ENCODE results near the gene EFNA5. TPM values are rescaled to one million over a fixed set of nuclear protein-coding genes. Genes with fewer than 3 reads are reported as not detected.

EFNA5 gene
- total RNA-seq, 1 donor from 2014 or later, result 9.2 TPM

DNA sequence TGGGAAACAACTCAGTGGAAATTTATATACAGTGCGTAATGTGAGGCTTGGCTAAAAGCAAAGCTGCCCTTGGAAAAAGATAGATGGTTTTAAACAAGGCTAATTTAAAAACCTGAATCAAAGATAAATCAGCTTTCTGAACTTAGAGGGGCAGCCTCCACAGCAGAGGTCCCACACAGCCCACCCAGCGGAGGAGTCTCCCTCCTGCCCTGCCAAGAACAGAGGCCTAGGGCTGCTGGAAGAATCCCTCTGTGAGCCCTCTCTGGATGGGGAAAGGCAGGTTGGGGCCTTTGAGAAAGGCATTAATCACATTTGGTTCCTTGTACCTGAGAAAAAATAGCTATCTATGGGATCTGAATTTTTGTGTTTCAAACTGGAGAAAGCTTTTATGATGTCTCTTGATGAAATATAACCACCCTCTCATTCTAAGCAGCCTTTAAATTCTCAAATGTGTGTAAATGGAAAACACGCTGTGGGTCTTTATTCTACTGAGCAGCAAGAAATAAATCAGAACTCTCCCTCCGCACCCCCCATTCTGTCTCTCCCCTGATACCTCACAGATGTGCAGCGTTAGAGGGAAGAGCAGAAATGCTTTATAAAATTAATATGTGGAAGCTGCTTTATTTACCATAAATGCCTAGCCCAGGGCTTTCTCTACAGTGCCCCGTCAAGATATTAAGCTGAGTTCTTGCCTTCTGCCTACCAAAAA lies 329.2 kb downstream of the EFNA5 start:
- DNase-seq (ENCODE audit: low spot score), result no peak

DNA sequence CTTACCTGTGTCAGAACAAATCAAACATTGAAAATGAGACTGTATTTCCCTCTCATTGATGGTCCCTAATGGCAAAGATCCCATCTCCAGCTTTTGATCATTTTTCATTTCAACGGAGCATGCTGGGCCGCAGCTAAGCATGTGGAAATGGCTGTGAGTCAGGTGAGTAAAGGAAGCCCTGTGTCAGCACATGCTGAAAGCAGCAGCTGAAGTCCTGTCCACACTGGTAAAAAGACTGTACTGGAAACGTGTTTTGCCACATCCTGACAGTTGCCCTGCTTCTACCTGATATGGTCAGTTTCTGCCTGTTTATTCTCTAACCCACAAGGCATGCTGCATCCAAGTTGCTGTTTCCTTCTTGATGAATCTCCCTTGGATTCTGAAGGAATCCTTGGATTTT lies 330.1 kb downstream of the EFNA5 start:
- no peak for DNase-seq (ENCODE audit: low spot score)

DNA sequence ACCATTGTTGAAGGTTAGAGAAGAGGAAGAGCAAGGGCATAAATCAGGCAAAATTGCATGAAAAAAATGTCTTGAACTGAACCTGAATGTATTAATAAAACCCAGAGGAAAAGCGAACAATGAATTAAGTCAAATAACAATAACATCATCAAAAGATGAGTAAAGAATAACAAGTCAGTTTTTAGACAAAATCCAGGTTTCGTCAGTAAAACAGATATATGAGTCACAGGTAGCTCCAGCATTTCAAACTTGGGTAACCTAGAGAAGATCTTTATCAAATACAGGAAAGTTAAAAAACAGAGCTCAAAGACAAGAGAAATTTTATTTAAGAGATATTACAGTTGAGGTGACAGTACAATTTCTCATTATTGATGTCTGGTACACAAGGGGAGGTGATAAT lies 332.4 kb downstream of the EFNA5 start:
- no peak for DNase-seq (ENCODE audit: low spot score)

DNA sequence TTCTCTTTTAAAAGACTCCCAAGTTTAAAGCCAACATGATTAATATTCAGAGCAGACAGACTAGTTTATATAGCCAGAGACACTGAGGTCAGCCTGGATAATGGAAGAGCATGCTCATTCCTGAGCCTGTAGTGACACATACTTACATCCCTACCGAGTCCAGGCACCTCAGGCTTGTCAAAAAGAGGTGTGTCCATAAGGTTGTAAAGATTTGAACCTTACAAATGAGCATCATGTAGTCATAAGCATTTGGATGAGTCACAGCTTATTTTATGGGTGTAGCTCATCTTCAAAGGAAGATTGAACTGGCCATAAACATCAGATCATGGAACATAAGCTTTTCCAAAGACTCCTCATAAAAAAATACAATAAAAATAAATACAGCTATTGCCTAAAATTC lies 333.5 kb downstream of the EFNA5 start:
- no peak for DNase-seq (ENCODE audit: low spot score)

DNA sequence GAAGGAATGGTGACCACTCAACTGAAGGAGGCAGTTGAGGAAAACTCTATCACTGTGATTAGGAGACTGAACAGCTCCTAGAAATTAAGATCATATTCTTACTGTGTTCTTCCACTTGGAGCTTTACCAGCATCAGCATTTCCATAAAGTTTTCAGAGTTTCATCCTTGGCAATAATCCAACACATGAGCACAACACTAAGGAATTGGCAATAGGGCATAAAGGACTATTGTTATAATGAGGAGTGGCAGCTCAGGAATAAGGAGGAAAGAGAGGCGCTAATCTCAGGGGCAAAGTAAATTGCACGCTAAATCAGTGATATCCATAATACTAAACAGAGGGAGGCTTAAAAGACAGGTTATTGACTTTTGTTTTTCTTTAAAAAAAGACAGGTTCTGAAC lies 338.9 kb downstream of the EFNA5 start:
- no peak for DNase-seq (ENCODE audit: low spot score)

DNA sequence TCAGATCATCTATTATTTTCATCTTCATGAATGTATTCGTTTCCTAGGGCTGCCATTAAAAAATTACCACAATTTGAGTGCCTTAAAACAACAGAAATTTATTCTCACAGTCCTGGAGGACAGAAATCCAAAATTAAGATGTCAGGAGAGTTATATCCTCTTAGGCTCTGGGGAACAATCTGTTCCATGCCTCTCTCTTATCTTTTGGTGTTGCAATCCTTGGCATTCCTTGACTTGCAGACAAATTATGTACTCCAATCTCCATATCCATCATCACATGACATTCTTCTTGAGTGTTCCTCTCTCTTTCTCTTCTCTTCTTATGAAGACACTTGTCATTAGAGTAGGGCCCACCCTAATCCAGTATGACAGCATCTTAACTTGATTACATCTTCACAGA lies 339.4 kb downstream of the EFNA5 start:
- no peak for DNase-seq (ENCODE audit: low spot score)

DNA sequence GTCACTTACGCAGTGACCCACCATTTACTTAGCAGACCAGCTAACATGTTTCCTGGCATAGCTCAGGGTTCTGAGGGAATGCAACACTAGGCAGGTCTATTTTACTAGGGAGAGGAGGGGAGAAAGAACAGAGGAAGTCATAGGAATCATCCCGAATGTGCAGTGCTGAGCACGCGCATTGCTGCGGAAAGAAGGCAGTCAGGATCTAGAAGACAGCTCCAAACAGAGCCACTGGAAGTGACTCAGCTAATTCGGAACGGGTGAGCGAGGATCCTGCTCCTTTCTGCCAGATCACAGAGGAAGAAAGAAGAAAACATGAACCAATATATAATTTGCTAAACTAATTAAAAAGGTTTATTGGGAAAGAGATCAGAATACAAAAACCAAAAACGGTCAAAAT lies 339.8 kb downstream of the EFNA5 start:
- DNase-seq (ENCODE audit: low spot score), result no peak

DNA sequence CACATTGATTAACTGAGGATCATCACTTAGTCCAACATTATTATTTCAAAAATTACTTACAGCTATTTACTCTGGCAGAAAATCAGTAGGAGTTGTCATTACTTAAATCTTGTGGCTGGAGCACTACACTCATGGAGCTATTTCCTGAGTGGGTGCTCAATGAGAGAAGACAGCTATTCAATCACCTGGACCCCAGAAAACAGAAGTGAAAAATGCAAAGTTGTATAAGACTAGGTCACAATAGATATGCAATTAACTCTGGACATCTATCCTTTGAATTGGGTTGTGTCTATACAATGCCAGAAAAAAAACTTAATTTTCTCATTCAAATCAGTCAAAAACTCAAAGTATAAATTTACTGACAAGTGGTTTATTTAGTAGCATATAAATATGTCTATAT lies 340.9 kb downstream of the EFNA5 start:
- DNase-seq (ENCODE audit: low spot score), result no peak

All from mesenteric fat pad (tissue), 1 donor.